GM18909 (cell line): ENCODE data around the gene GPRIN2.
"Not testable (repeated sequence)": the region's sequence is repeated elsewhere in the genome, so short reads cannot be mapped to it uniquely, and the experiment has no call there.

ENCODE experiments used
- ATAC-seq: cut with Tn5 transposase; IDR thresholded peaks from one replicate; pipeline ENCODE4 v1.9.1; 2021; ENCODE audit warnings: mild to moderate bottlenecking; ENCODE audit not compliant: unreplicated experiment, poor library complexity

The GPRIN2 gene

DNA sequence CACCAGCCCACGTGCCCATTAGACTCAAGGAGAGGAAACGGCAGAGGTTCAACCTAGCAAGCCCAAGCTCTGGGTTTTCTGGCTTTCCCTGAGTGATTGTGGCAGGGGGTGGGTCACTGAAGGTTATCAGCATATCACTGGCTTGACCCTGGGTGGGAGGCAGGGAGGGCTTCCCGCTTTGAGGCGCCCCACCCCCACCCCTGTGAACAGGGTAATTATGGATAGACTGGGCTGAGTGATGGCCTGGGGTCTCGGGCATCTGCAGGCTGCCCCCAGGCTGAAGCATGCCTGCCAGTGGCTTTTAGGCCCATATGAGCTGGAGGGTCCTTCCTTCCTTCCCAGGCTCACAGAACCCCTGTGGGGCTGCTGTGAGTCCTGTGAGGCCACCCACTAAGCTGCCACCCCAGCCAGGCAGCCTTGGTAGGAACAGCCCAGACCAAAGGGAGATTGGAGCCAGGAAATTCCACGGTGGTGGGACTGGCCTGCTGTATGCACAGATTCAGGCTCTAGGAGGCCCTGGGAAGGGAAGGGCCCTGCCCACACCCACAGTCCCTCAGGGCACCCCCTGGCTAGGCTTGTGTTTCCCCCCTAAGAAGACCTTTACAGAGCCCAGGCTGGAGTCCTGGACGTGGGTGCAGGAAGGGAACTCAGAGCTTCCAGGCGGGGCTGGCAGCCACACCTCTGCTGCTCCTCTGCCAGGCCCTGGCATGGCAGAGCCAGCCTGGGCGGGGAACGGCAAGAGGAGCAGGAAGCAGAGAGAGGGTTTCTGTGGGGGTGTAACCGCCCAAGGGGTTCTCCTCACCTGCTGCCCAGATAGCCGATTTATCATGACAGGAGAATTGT lies 33.1 kb downstream of the GPRIN2 start:
- ATAC-seq: no peak

- no peak for ATAC-seq
Observed at GRCh38 chr10:46522295-46523118, 34.0 kb downstream of the GPRIN2 start.

GRCh38 chr10:46520941-46521340 lies 35.5 kb downstream of the GPRIN2 start:
- ATAC-seq: no peak

DNA sequence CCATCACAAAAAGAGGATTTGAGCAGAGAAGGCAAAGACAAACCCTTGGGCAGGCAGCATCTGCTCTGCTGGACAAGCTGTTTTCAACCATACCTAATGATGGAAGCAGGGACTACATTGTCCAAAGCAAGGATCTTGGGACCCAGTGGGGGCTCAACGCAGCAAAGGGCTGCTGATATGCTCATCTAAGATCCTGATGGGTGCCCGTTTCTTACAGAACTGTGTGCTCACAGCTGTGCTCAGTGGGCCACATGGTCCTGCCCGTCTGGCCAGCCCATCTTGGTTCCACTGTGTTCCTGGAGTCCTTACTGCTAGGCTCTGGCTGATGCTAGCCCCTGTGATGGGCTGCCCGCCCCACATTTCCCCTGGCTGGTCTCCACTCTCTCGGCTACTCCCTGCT lies 36.1 kb downstream of the GPRIN2 start:
- ATAC-seq: no peak

DNA sequence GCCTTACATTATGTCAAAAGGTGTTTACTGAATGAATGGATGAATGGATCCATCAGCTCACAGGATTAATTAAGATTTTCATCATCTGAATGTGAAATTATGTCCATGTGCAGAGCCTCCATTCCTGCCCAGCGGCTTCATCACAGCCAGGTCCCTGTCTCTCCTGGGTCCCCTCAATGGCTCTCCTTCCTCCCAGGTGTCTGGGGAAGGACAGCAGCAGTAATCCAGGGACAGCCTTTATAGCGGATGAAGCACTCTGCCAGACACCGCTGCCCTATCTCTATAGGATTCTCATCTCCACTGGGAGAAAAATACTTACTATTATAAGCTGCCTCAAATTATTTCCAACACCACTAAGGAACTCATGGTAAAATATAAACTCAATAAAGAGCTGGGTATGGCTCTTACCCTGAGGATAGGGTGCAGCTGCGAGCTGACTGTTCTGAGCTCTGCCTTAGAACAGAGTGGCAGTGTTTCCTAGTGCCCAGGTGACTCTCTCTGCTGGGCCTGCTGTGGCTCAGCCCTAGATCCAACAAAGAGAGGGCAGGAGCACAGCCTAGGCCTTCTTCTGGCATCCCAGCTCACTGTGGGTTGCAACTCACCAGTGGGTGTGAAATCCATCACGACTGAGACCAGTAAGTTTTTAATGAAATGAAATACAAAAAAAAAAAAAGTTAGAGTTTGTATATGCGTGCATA lies 38.3 kb downstream of the GPRIN2 start:
- ATAC-seq: no peak

DNA sequence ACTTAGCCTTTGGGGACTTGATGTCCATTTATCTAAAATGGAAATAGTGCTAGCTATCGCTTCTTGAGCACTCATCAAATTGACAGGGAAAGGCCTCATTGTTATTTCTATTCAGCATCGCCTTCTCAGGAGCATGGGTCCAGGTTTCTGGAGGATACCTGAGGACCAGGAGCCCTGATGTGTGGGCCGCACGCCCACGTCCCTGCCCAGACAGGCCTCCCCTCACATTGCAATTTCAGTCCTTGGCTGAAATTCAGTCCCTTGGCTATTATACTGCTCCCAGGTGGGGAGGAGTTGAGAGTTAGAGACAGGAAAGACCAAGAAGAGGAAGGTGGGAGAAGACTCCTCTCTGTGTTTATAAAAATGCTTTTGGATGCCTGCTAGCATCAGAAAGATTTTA lies 38.9 kb downstream of the GPRIN2 start:
- no peak for ATAC-seq

DNA sequence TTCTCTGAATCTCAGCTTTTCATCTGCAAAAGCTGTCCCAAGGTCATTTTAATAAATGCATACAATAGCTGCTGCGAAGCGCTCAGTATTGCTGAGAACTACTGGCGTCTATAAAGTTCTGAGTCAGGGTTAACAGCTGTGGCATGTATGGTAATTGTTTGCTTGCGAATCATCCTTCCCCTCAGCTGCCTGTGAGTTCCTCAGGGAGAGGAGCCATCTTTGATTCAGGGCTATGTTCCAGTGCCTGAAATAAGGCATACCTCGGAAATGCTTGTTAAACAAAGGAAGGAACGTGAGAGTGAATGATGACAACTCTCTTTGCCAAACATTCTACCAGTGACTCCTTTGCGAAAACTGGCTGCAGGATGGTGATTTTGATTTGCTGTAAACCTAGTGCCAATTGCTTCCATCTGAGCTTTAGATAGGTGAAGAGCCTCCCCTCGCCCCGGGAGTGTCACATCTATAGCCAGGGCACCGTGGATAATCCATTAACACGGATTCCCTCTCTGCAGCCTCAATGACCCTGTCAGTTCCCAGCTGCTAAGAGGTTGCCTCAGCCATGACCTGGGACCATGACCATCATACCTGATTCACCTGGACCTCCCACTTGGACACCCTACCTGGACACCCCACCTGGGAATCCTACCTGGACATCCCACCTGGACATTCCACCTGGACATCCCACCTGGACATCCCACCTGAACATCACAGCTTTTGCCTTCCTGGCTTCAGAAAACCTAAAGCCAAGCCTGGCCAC lies 39.6 kb downstream of the GPRIN2 start:
- no peak for ATAC-seq

GRCh38 chr10:46515793-46516192 lies 40.7 kb downstream of the GPRIN2 start:
- ATAC-seq: no peak

GRCh38 chr10:46515366-46515765 lies 41.1 kb downstream of the GPRIN2 start:
- no peak for ATAC-seq

DNA sequence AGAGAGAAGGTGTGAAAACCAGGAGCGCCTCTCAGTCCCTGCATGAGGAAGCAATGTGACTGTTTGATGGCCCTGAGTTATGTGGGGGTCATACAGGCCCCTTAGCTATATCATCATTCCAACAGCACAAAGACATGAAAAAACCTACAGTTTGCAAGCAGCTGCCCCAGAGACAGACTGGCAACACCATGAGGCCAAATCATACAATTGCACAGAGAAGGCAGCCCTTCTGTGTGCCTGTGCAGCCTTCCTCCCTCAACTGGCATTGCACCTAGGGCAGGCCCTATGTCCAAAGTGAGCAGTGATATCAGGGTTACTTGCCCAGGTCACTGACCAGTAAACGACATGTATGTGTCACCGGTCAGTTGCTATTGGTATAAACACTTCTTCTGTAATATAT lies 41.6 kb downstream of the GPRIN2 start:
- ATAC-seq: no peak

DNA sequence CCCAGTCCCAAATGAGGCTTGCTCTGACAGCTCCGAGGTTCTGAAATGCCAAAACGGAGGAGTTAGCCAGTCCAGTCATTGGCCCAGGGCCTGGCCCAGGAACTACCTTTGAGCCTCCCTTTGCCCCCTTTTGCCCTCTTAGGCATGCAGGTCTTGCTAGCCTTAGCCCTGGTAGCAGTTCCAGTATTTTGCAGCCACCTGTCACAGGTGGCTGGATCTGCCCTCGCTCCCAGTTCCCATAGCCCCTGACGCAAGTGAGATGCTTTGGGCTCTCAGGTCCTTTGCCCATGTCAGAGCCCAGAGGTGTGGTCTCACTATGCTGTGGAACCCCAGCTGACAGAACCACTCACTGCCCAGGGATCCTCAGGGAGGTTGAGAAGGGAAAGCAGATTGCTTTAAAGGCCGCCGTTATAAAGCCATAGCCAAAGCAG lies 42.0 kb downstream of the GPRIN2 start:
- ATAC-seq: no peak

- not testable (repeated sequence) for ATAC-seq
Observed at GRCh38 chr10:46513333-46513732, 43.1 kb downstream of the GPRIN2 start.

DNA sequence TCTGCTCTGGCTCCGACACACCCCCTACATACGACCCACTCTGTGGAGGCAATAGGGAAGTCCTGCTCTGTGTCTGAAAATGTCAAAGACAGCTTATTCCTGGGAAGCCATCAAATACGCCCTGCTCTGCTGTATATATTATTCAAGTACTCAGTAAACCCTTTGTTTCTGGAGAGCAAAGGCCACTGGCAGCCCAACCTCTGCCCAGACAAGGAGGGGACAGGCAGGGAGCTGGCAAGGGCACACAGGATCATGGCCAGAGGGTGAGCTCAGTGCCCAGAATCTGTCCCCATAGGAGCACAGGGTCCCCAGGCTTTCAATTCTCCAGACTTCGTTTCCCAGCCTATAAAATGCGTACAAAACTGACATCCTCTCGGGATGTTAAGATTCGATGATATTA lies 43.7 kb downstream of the GPRIN2 start:
- not testable (repeated sequence) for ATAC-seq

DNA sequence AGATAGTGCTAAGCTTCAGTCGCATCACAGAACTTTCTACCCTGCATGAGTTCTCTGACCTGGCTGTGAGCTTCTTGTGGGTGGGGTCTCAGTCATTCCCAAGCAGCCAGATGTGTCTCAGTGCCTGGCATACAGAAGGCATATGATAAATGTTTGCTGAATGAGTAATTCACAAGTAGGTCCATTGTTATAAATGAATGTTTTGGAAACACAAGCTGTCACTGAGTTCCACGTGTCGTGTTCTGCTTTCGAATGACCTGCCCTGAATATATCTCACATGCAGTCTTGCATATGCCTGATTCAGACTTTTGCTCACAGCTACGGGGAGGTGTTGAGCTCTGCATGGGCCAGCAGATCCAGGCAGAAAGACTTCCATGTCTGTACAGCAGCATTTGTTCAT lies 44.5 kb downstream of the GPRIN2 start:
- not testable (repeated sequence) for ATAC-seq
